Mucosa of descending colon (tissue), 3 donors: ENCODE results near the gene PCGF6. TPM values are rescaled to one million over a fixed set of nuclear protein-coding genes. Genes with fewer than 3 reads are reported as not detected.

Experiments
- ATAC-seq: fragments of 200-7000 bp; cut with Tn5 transposase; one replicate; pipeline ENCODE4 v1.9.1; 2020; ENCODE audit warnings: mild to moderate bottlenecking, moderate library complexity
- DNase-seq, 3 donors: peaks; one replicate each; pipeline ENCODE4 v3.0.0-alpha.2; 2020
- H3K36me3 ChIP-seq: fragments of 200-600 bp; one replicate; pipeline ENCODE4 v1.8.0; 2021; ENCODE audit warnings: low read depth, mild to moderate bottlenecking
- H3K4me1 ChIP-seq: fragments of 200-600 bp; one replicate; pipeline ENCODE4 v1.8.0; 2021; ENCODE audit warnings: low read depth, mild to moderate bottlenecking
- H3K4me3 ChIP-seq: fragments of 200-600 bp; one replicate; pipeline ENCODE4 v1.8.0; 2021; ENCODE audit warnings: mild to moderate bottlenecking
- H3K9me3 ChIP-seq: fragments of 200-600 bp; one replicate; pipeline ENCODE4 v1.8.0; 2021; ENCODE audit warnings: mild to moderate bottlenecking
- intact Hi-C, 2 donors: fragments of 100-400 bp; cut with DNase I in 1 of 2; cut with micrococcal nuclease in 1 of 2; formaldehyde crosslinking; loops; one replicate each; pipeline versions ENCODE4 v1.11.0 to v1.11.1; 2022; cut with DNase I, micrococcal nuclease
- total RNA-seq, 3 donors: library from RNA; stranded (reverse); fragmentation: NEBNext Ultra II Directional in 2 of 3; extraction: Animal tissue kit (Norgen Biotek cat#: 25700) in 2 of 3; gene quantifications; one replicate each; pipeline versions ENCODE4 v1.2.1 to v1.2.4, GENCODE V29; 2021 to 2023
- TF ChIP-seq, protein P1 (sequence below): fragments of 200-600 bp; IDR thresholded peaks from one replicate; pipeline ENCODE4 v1.8.0; 2022; ENCODE audit warnings: antibody characterized with exemption, mild to moderate bottlenecking
- donor health status: DM: no; HTN: no; CAD: no; lungs with moderate emphysema.
- donor health status: DM: no; HTN: no; CAD: no.
- donor health status: DM: no; HTN: yes; CAD: no.

The PCGF6 gene
- total RNA-seq, 3 donors from 2014 or later: 5.2 to 10.6 (median 5.7) TPM

DNA sequence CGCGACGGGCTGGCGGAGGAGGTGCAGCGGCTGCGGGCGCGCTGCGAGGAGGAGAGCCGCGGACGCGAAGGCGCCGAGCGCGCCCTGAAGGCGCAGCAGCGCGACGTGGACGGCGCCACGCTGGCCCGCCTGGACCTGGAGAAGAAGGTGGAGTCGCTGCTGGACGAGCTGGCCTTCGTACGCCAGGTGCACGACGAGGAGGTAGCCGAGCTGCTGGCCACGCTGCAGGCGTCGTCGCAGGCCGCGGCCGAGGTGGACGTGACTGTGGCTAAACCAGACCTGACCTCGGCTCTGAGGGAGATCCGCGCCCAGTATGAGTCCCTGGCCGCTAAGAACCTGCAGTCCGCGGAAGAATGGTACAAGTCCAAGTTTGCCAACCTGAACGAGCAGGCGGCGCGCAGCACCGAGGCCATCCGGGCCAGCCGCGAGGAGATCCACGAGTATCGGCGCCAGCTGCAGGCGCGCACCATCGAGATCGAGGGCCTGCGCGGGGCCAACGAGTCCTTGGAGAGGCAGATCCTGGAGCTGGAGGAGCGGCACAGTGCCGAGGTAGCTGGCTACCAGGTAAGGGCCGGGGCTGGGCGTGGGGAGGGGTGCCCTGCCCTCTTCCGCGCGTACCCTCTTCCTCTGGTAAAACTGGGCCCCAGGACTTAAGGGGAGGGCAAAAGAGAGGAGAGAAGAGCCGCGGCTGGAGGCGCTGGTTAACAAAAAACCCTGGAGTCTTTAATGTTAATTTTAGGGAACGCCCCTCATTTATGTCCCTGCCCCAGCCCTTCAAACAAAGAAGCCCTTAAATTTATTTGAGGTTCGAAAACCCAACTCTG is 73.0 kb downstream of the PCGF6 start:
- Histone ChIP-seq H3K4me3 (no peak overlapping the region), H3K36me3 (no peaks in the 10 kb centered on the region), H3K4me1 (peaks cover 6% of the 10 kb centered on the region), H3K9me3 (no peaks in the 10 kb centered on the region)
- ATAC-seq (no peak), DNase-seq (no peak)
- TF ChIP-seq, protein P1, sequence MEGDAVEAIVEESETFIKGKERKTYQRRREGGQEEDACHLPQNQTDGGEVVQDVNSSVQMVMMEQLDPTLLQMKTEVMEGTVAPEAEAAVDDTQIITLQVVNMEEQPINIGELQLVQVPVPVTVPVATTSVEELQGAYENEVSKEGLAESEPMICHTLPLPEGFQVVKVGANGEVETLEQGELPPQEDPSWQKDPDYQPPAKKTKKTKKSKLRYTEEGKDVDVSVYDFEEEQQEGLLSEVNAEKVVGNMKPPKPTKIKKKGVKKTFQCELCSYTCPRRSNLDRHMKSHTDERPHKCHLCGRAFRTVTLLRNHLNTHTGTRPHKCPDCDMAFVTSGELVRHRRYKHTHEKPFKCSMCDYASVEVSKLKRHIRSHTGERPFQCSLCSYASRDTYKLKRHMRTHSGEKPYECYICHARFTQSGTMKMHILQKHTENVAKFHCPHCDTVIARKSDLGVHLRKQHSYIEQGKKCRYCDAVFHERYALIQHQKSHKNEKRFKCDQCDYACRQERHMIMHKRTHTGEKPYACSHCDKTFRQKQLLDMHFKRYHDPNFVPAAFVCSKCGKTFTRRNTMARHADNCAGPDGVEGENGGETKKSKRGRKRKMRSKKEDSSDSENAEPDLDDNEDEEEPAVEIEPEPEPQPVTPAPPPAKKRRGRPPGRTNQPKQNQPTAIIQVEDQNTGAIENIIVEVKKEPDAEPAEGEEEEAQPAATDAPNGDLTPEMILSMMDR: no peak
- intact Hi-C loops: no loop called here

DNA sequence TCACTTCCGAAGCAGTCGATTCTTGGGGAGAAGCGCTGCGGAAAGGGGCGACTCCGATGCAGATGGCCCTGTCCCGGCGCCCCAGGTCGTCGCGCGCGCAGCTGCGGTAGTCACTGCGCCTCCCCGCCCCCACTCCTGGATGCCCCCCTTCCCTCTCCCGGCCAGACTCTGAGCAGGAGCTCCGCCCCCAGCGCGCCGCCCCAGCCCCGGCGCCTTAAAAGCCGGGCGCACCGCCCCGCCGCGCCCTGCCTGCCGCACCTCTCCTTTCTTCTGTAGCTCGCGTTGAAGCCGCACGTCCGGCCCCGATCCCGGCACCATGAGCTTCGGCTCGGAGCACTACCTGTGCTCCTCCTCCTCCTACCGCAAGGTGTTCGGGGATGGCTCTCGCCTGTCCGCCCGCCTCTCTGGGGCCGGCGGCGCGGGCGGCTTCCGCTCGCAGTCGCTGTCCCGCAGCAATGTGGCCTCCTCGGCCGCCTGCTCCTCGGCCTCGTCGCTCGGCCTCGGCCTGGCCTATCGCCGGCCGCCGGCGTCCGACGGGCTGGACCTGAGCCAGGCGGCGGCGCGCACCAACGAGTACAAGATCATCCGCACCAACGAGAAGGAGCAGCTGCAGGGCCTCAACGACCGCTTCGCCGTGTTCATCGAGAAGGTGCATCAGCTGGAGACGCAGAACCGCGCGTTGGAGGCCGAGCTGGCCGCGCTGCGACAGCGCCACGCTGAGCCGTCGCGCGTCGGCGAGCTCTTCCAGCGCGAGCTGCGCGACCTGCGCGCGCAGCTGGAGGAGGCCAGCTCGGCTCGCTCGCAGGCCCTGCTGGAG is 73.8 kb downstream of the PCGF6 start, which contains the start of gene INA:
Gene INA (plus strand): TSS at position 243 of the 817 bp plus-strand sequence. CDS start 74 bp downstream, at position 317.
- H3K4me3 ChIP-seq: no peak within 1 kb of the TSS
- peak in 1 of 3 donors; percentile 27 for DNase-seq
- intact Hi-C loops: no loop called here
- H3K36me3 ChIP-seq: no peaks in the 10 kb centered on the region
- TF ChIP-seq, protein P1: no peak
- peaks cover 6% of the 10 kb centered on the region for H3K4me1 ChIP-seq
- peak; percentile 72 for ATAC-seq
- no peaks in the 10 kb centered on the region for H3K9me3 ChIP-seq

DNA sequence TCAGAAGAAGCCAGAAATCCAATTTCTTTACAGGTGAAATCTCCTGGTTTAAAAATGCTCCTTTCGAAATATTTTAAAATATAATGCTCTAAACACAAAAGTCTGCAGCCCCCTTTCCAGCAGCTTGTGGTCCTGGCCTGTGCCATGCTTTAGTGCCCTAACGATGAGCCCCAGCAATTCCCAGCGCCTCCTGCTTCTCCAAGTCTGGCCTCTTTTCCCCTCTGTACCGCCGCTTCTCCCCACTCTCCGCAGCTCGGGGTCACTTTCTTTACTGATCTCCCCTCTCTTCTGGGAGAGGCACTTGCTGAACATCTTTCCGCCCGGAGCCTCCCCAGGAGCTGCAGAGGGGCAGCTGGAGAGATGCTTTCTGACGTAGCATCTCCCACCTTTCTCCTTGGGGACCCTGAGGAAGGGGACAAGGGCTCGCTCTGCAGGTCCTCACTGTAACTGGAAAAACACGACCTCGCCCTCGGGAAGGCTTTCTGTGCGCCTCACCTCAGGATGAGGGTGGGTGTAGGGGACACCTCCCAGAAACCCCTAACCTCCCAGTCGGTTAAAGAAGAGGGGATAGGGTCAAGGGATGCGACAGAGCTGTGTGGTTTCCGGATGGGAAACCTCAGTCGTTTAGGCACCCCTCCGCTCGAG is 74.6 kb downstream of the PCGF6 start:
- no peak for ATAC-seq
- H3K4me1 ChIP-seq: peaks cover 6% of the 10 kb centered on the region
- H3K9me3 ChIP-seq: no peaks in the 10 kb centered on the region
- no peak overlapping the region for H3K4me3 ChIP-seq
- no peak for DNase-seq
- intact Hi-C loops: no loop called here
- no peaks in the 10 kb centered on the region for H3K36me3 ChIP-seq
- TF ChIP-seq, protein P1: no peak

DNA sequence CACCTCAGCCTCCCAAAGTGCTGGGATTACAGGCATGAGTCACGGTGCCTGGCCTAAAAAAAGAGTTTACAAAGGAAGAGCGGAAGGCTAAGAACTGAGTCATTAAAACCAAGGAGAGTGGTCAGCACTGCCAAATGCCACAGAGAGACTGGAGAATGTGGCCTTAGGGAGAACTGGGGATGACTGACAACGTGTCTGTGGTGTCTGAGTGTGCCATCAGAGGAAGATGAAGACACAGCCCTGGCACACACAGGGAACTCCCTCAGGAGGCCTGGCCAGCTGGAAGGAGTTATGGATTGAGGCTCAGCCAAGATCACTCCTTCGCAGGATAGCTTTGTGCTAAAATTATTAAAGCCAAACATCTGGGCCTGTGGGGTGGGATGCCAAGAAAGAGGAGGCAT is 77.9 kb downstream of the PCGF6 start:
- no peaks in the 10 kb centered on the region for H3K36me3 ChIP-seq
- DNase-seq (no peak), ATAC-seq (peak; percentile 15)
- H3K4me3 ChIP-seq: no peak overlapping the region
- intact Hi-C loops: no loop called here
- no peaks in the 10 kb centered on the region for H3K9me3 ChIP-seq
- TF ChIP-seq, protein P1: no peak
- peaks cover 6% of the 10 kb centered on the region for H3K4me1 ChIP-seq

DNA sequence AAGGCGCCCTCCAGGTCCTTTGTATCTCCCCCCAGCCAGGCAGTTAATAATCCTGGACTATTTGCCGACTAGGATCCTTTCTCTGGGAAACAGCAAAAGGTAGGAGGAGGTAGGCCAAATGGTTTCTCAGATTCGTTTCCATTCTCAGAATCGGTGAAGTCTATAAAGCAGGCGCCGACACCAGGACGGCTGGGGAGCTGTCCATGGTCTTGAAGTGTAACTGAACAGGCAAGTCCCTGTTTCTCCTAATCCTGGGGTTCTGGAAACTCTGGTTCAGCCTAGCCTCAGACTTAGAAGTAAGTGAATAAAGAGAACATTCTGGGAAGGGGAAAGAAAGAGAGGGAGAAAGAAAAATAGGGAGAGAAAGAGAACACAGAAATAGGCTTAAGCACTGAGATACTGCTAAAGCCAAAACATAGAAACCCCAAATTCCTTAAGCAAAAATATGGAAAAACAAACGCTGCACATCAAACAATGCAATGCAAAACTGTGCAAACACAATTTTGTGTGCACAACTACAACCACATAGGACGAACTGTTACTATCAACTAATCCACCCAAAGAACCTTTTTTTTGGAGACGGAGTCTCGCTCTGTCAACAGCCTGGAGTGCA is 85.1 kb downstream of the PCGF6 start:
- ATAC-seq: peak; percentile 43
- H3K9me3 ChIP-seq: no peaks in the 10 kb centered on the region
- no peaks in the 10 kb centered on the region for H3K36me3 ChIP-seq
- no peak overlapping the region for H3K4me3 ChIP-seq
- H3K4me1 ChIP-seq: no peaks in the 10 kb centered on the region
- intact Hi-C loops: no loop called here
- peak in 2 of 3 donors; percentile 44 to 83 for DNase-seq
- TF ChIP-seq, protein P1: no peak
